Liver (tissue), 9 donors: ENCODE results near the gene MAPKAPK2. TPM values are rescaled to one million over a fixed set of nuclear protein-coding genes. Genes with fewer than 3 reads are reported as not detected.

Experiments used
- DNase-seq: peaks from one replicate; pipeline ENCODE4 v3.0.0-alpha.2; 2017; ENCODE audit warnings: low spot score
- H3K27ac ChIP-seq, 2 donors: one replicate each; pipeline ENCODE4 v1.7.0; 2013; ENCODE audit warnings: inconsistent platforms in 2 of 2, low read length in 2 of 2, control low read depth in 1 of 2, low read depth in 1 of 2, mild to moderate bottlenecking in 1 of 2
- H3K27me3 ChIP-seq, 4 donors: one replicate each; pipeline versions ENCODE4 v1.6.1 to v1.7.0; 2013; ENCODE audit warnings: low read length in 3 of 4, inconsistent platforms in 1 of 4, mild to moderate bottlenecking in 1 of 4, moderate library complexity in 1 of 4; ENCODE audit not compliant: control insufficient read depth in 4 of 4, insufficient read depth in 4 of 4
- H3K36me3 ChIP-seq, 4 donors: one replicate each; pipeline versions ENCODE4 v1.6.1 to v1.7.0; 2013; ENCODE audit warnings: low read length in 3 of 4, mild to moderate bottlenecking in 3 of 4, low read depth in 1 of 4, moderate library complexity in 1 of 4; ENCODE audit not compliant: control insufficient read depth in 4 of 4, insufficient read depth in 3 of 4
- H3K4me1 ChIP-seq, 4 donors: one replicate each; pipeline versions ENCODE4 v1.6.1 to v1.7.0; 2013; ENCODE audit warnings: low read length in 3 of 4, mild to moderate bottlenecking in 3 of 4, moderate library complexity in 1 of 4; ENCODE audit not compliant: control insufficient read depth in 4 of 4, insufficient read depth in 4 of 4
- H3K4me3 ChIP-seq, 3 donors: one replicate each; pipeline versions ENCODE4 v1.6.1 to v1.7.0; 2013; ENCODE audit warnings: low read length in 3 of 3, control low read depth in 1 of 3, low read depth in 1 of 3, mild to moderate bottlenecking in 1 of 3
- H3K9ac ChIP-seq, 2 donors: one replicate each; pipeline ENCODE4 v1.7.0; 2013; ENCODE audit warnings: low read length in 2 of 2, mild to moderate bottlenecking in 2 of 2, moderate library complexity in 2 of 2, control low read depth in 1 of 2, low read depth in 1 of 2
- H3K9me3 ChIP-seq, 4 donors: one replicate each; pipeline versions ENCODE4 v1.6.1 to v1.7.0; 2013; ENCODE audit warnings: low read length in 3 of 4; ENCODE audit not compliant: control insufficient read depth in 4 of 4
- ATF3 ChIP-seq: IDR thresholded peaks from 2 replicates; pipeline ENCODE4 v1.6.1; 2016; ENCODE audit warnings: antibody characterized with exemption
- CTCF ChIP-seq: fragments of 150-350 bp; IDR thresholded peaks from 2 replicates; pipeline ENCODE4 v1.5.1; 2017; ENCODE audit warnings: improper control_type of control experiment, low read depth, low read length; ENCODE audit not compliant: missing input control
- EGR1 ChIP-seq, 2 donors: IDR thresholded peaks; 2 replicates each; pipeline ENCODE4 v1.6.1; 2016 to 2018; ENCODE audit warnings: antibody characterized with exemption in 2 of 2, low read depth in 2 of 2
- FOXA1 ChIP-seq: IDR thresholded peaks from 2 replicates; pipeline ENCODE4 v1.6.1; 2016; ENCODE audit warnings: antibody characterized with exemption
- FOXA2 ChIP-seq: IDR thresholded peaks from 2 replicates; pipeline ENCODE4 v1.6.1; 2016; ENCODE audit warnings: antibody characterized with exemption
- GABPA ChIP-seq, 2 donors: IDR thresholded peaks in 1 of 2; conservative IDR thresholded peaks in 1 of 2; 2 replicates each; pipeline ENCODE4 v1.6.1; 2016; ENCODE audit warnings: antibody characterized with exemption in 2 of 2, mild to moderate bottlenecking in 1 of 2, moderate library complexity in 1 of 2
- HNF4A ChIP-seq, 2 donors: conservative IDR thresholded peaks; 2 replicates each; pipeline ENCODE4 v1.6.1; 2016; ENCODE audit warnings: antibody characterized with exemption in 2 of 2, mild to moderate bottlenecking in 2 of 2
- HNF4G ChIP-seq: IDR thresholded peaks from 2 replicates; pipeline ENCODE4 v1.6.1; 2016; ENCODE audit warnings: antibody characterized with exemption
- JUND ChIP-seq, 2 donors: IDR thresholded peaks; 2 replicates each; pipeline ENCODE4 v1.6.1; 2016; ENCODE audit warnings: antibody characterized with exemption in 2 of 2
- MAX ChIP-seq: IDR thresholded peaks from 2 replicates; pipeline ENCODE4 v1.6.1; 2016; ENCODE audit warnings: antibody characterized with exemption
- NR2F2 ChIP-seq: IDR thresholded peaks from 2 replicates; pipeline ENCODE4 v1.6.1; 2016; ENCODE audit warnings: antibody characterized with exemption
- REST ChIP-seq: IDR thresholded peaks from 2 replicates; pipeline ENCODE4 v1.6.1; 2016; ENCODE audit warnings: antibody characterized with exemption, mild to moderate bottlenecking
- RXRA ChIP-seq, 2 donors: IDR thresholded peaks; 2 replicates each; pipeline ENCODE4 v1.6.1; 2017 to 2018; ENCODE audit warnings: antibody characterized with exemption in 2 of 2, mild to moderate bottlenecking in 1 of 2
- SP1 ChIP-seq: IDR thresholded peaks from 2 replicates; pipeline ENCODE4 v1.6.1; 2018; ENCODE audit warnings: antibody characterized with exemption, mild to moderate bottlenecking
- TAF1 ChIP-seq: conservative IDR thresholded peaks from 2 replicates; pipeline ENCODE4 v1.6.1; 2016; ENCODE audit warnings: antibody characterized with exemption, mild to moderate bottlenecking
- YY1 ChIP-seq: IDR thresholded peaks from 2 replicates; pipeline ENCODE4 v1.6.1; 2016; ENCODE audit warnings: antibody characterized with exemption, mild to moderate bottlenecking
- ZBTB33 ChIP-seq: IDR thresholded peaks from 2 replicates; pipeline ENCODE4 v1.6.1; 2016; ENCODE audit warnings: antibody characterized with exemption
- WGBS: extraction: QIAGEN DNeasy Blood & Tissue Kit; methylation state at CpG from one replicate; pipeline ENCODE4 v1.1.7; 2013; 5-methylcytosine and 5-hydroxymethylcytosine counted together
- polyA plus RNA-seq, 2 donors: library from polyadenylated mRNA; stranded (reverse) in 1 of 2; unstranded in 1 of 2; fragments of 200-250 nt in 1 of 2; fragments of >200 nt in 1 of 2; fragmentation: Nextera tagmentation in 1 of 2; extraction: Ambion mirVana in 1 of 2; gene quantifications; one replicate each; pipeline versions ENCODE4 v1.2.1 to v1.2.3, GENCODE V29; 2013 to 2015
- total RNA-seq, 2 donors: library from RNA; depleted of rRNA; stranded (reverse); fragments of >200 nt; gene quantifications; one replicate each; pipeline ENCODE4 v1.2.3, GENCODE V29; 2014
- donor health status: healthy.
- donor health status: healthy.
- donor health status: healthy.
- donor health status: healthy.
- donor health status: healthy.

The MAPKAPK2 gene
- total and polyA plus RNA-seq, 4 donors: 7.5 to 24.5 (median 14.7) TPM

- H3K4me3 ChIP-seq: no peak overlapping the region
- no peaks in the 10 kb centered on the region for H3K36me3 ChIP-seq
- no peaks in the 10 kb centered on the region for H3K9me3 ChIP-seq
- H3K9ac ChIP-seq: no peak overlapping the region
- H3K27me3 ChIP-seq: no peaks in the 10 kb centered on the region
- 77% methylated on average over 13 of the region's 13 CpGs for WGBS
- H3K27ac ChIP-seq: no peak overlapping the region
- peaks cover 0 to 6% (median 4%) of the 10 kb centered on the region in 4 donors for H3K4me1 ChIP-seq
- TF ChIP-seq MAX (no peak), REST (no peak), CTCF (no peak), JUND (IDR thresholded peaks at IDR 0.05) (no peak), HNF4G (no peak), FOXA2 (no peak), HNF4A (conservative IDR thresholded peaks at IDR 0.05) (no peak), YY1 (no peak), TAF1 (no peak), EGR1 (IDR thresholded peaks at IDR 0.05; ENCODE audit: low read depth in 2 of 2) (no peak), RXRA (IDR thresholded peaks at IDR 0.05) (no peak), NR2F2 (no peak), ZBTB33 (no peak), FOXA1 (no peak), ATF3 (no peak), SP1 (no peak), GABPA (IDR thresholded peaks at IDR 0.05 in 1 of 2, conservative IDR thresholded peaks at IDR 0.05 in 1 of 2) (no peak)
- DNase-seq: no peak
Observed at GRCh38 chr1:206742719-206743383, 58.1 kb downstream of the MAPKAPK2 start.
